Neuronal stem cell (in vitro differentiated cells): Measurements from ENCODE around the gene RANBP2.
"Not testable (repeated sequence)": the region's sequence is repeated elsewhere in the genome, so short reads cannot be mapped to it uniquely, and the experiment has no call there.

Experiments
- DNase-seq: peaks from one replicate; pipeline ENCODE4 v3.0.0-alpha.2; 2013; ENCODE audit warnings: low spot score
- H2AFZ ChIP-seq: one replicate; pipeline ENCODE4 v1.6.1; 2013; ENCODE audit warnings: mild to moderate bottlenecking, low read length, inconsistent platforms
- H2AK5ac ChIP-seq: 2 replicates; pipeline ENCODE4 v1.6.1; 2013; ENCODE audit warnings: low read depth, mild to moderate bottlenecking, inconsistent platforms, low read length, moderate library complexity, mixed read lengths
- H2BK120ac ChIP-seq: 2 replicates; pipeline ENCODE4 v1.6.1; 2013; ENCODE audit warnings: low read depth, mild to moderate bottlenecking, inconsistent platforms, low read length, moderate library complexity, mixed read lengths
- H2BK12ac ChIP-seq: one replicate; pipeline ENCODE4 v1.6.1; 2013; ENCODE audit warnings: low read length, inconsistent platforms
- H2BK15ac ChIP-seq: 2 replicates; pipeline ENCODE4 v1.6.1; 2013; ENCODE audit warnings: mild to moderate bottlenecking, low read length, inconsistent platforms, mixed read lengths
- H2BK5ac ChIP-seq: one replicate; pipeline ENCODE4 v1.6.1; 2013; ENCODE audit warnings: inconsistent platforms, mild to moderate bottlenecking, low read length, moderate library complexity
- H3K14ac ChIP-seq: one replicate; pipeline ENCODE4 v1.6.1; 2013; ENCODE audit warnings: low read length, inconsistent platforms
- H3K18ac ChIP-seq: 2 replicates; pipeline ENCODE4 v1.6.1; 2013; ENCODE audit warnings: low read length, inconsistent platforms
- H3K23ac ChIP-seq: 2 replicates; pipeline ENCODE4 v1.6.1; 2013; ENCODE audit warnings: low read depth, mild to moderate bottlenecking, mixed read lengths, low read length, inconsistent platforms; ENCODE audit not compliant: poor library complexity
- H3K27ac ChIP-seq: replicated peaks from 3 replicates; pipeline ENCODE4 v1.5.1; 2013; ENCODE audit warnings: low read length, inconsistent platforms
- H3K27me3 ChIP-seq, 3 experiments: 2 replicates each; pipeline ENCODE4 v1.6.1; 2013; ENCODE audit warnings: low read length in 3 of 3, mild to moderate bottlenecking in 2 of 3, inconsistent platforms in 1 of 3, low read depth in 1 of 3, mixed read lengths in 1 of 3, moderate library complexity in 1 of 3; ENCODE audit not compliant: control insufficient read depth in 3 of 3, insufficient read depth in 3 of 3
- H3K36me3 ChIP-seq, 2 donors: replicated peaks in 1 of 2; 2 replicates each; pipeline ENCODE4 v1.6.1; 2013; ENCODE audit warnings: low read length in 2 of 2; ENCODE audit not compliant: control insufficient read depth in 2 of 2, insufficient read depth in 2 of 2
- H3K4ac ChIP-seq: 2 replicates; pipeline ENCODE4 v1.6.1; 2013; ENCODE audit warnings: inconsistent platforms, mild to moderate bottlenecking, low read length, moderate library complexity
- H3K4me1 ChIP-seq, 2 donors: 1 replicate in 1 of 2; 2 replicates in 1 of 2; pipeline ENCODE4 v1.6.1; 2013; ENCODE audit warnings: low read length in 2 of 2, low read depth in 1 of 2; ENCODE audit not compliant: control insufficient read depth in 2 of 2, insufficient read depth in 1 of 2
- H3K4me2 ChIP-seq: one replicate; pipeline ENCODE4 v1.6.1; 2013; ENCODE audit warnings: mild to moderate bottlenecking, low read length, inconsistent platforms; ENCODE audit not compliant: insufficient read depth, poor library complexity, severe bottlenecking
- H3K4me3 ChIP-seq, 2 donors: 2 replicates each; pipeline ENCODE4 v1.5.1; 2013; ENCODE audit warnings: low read length in 2 of 2, mild to moderate bottlenecking in 2 of 2, inconsistent platforms in 1 of 2, moderate library complexity in 1 of 2
- H3K79me1 ChIP-seq: one replicate; pipeline ENCODE4 v1.6.1; 2013; ENCODE audit warnings: low read depth, mild to moderate bottlenecking, inconsistent platforms, low read length, moderate library complexity
- H3K9ac ChIP-seq: one replicate; pipeline ENCODE4 v1.6.1; 2013; ENCODE audit warnings: mild to moderate bottlenecking, low read depth, low read length, inconsistent platforms; ENCODE audit not compliant: poor library complexity
- H3K9me3 ChIP-seq, 2 donors: replicated peaks in 1 of 2; 2 replicates each; pipeline versions ENCODE3 to v1.6.1; 2013; ENCODE audit warnings: low read length in 2 of 2, mild to moderate bottlenecking in 2 of 2, inconsistent platforms in 1 of 2, low read depth in 1 of 2, mixed read lengths in 1 of 2, moderate library complexity in 1 of 2; ENCODE audit not compliant: control insufficient read depth in 2 of 2, insufficient read depth in 1 of 2
- H4K8ac ChIP-seq: one replicate; pipeline ENCODE4 v1.6.1; 2013; ENCODE audit warnings: low read depth, mild to moderate bottlenecking, inconsistent platforms, low read length, moderate library complexity
- H4K91ac ChIP-seq: one replicate; pipeline ENCODE4 v1.6.1; 2013; ENCODE audit warnings: low read length, low read depth, mild to moderate bottlenecking, inconsistent platforms; ENCODE audit not compliant: poor library complexity
- whole genome bisulfite sequencing, 2 donors: extraction: QIAGEN DNeasy Blood & Tissue Kit; methylation state at CpG; one replicate each; pipeline ENCODE4 v1.1.7; 2013; ENCODE audit warnings: missing lambda C conversion rate in 2 of 2, mixed read lengths in 1 of 2; ENCODE audit not compliant: insufficient read length in 2 of 2, insufficient replicate concordance in 1 of 2; ENCODE audit errors: extremely low coverage in 2 of 2; 5-methylcytosine and 5-hydroxymethylcytosine counted together

Gene RANBP2

DNA sequence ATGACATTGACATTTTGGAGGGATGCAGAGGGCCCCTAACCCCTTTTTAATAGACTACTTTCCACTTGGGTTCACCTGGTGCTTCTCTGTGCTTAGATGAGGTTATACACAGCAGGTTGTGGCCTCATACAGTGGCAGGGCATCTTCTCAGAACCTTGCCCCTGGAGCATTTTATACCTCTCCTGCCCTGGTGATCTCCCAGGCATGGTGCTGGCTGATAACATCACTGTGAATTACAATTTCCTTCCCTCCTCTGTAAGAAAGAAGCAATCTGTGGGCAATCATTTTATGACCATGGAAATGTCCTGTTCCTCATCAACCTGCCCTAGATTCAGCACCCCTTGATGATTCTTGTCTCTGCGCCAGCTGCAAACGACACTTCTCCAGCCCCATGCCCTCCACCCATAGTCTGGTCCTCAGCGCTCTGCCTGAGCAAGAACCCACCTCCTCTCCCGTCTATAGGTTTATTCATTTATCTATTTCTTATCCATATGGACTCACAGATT is 42.0 kb upstream of the RANBP2 start:
- H3K9ac ChIP-seq, H4K91ac ChIP-seq, H3K9me3 ChIP-seq, H3K79me1 ChIP-seq, H3K23ac ChIP-seq, DNase-seq, H3K14ac ChIP-seq, H2BK15ac ChIP-seq, H2AFZ ChIP-seq, H4K8ac ChIP-seq, H2BK120ac ChIP-seq, H3K4me1 ChIP-seq, H2BK5ac ChIP-seq, H2AK5ac ChIP-seq, H3K27ac ChIP-seq, H3K4me3 ChIP-seq, H2BK12ac ChIP-seq, H3K4me2 ChIP-seq, H3K27me3 ChIP-seq, H3K18ac ChIP-seq, H3K4ac ChIP-seq: not testable (repeated sequence)
- peaks cover 4 to 32% of the 10 kb centered on the region in 2 donors for H3K36me3 ChIP-seq
- WGBS, 2 donors: no CpG with 5 or more reads among the region's 4 CpGs

DNA sequence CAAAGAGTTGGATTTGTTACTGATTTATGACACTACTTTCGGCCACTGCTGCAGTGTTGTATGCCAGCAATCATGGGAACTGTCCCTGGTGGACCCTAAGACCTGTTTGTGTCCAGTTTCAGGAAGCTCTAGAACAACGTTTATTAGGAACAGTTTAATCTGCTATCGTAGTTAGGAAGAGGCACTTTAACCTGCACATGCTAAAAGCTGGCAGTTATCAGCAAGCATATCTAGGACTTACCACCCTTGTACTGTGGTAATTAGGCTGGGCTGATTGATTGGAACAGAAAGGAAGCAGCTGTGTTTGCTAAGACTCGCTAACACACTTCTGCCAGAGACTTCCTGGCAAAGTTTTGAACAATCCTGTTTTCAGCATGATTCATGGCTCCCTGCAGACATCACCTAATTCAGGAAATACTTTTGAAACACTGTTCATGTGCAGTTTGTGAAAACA is 41.1 kb upstream of the RANBP2 start:
- H2BK120ac ChIP-seq, H3K4ac ChIP-seq, H3K27ac ChIP-seq, H3K9me3 ChIP-seq, H3K4me1 ChIP-seq, H3K9ac ChIP-seq, H2AK5ac ChIP-seq, H4K91ac ChIP-seq, H3K4me2 ChIP-seq, H2BK5ac ChIP-seq, H3K14ac ChIP-seq, H3K27me3 ChIP-seq, DNase-seq, H2BK15ac ChIP-seq, H3K4me3 ChIP-seq, H3K23ac ChIP-seq, H2BK12ac ChIP-seq, H3K79me1 ChIP-seq, H4K8ac ChIP-seq, H3K18ac ChIP-seq, H2AFZ ChIP-seq: not testable (repeated sequence)
- no CpG with 5 or more reads among the region's 4 CpGs for WGBS, 2 donors
- H3K36me3 ChIP-seq: peaks cover 1 to 29% of the 10 kb centered on the region in 2 donors

DNA sequence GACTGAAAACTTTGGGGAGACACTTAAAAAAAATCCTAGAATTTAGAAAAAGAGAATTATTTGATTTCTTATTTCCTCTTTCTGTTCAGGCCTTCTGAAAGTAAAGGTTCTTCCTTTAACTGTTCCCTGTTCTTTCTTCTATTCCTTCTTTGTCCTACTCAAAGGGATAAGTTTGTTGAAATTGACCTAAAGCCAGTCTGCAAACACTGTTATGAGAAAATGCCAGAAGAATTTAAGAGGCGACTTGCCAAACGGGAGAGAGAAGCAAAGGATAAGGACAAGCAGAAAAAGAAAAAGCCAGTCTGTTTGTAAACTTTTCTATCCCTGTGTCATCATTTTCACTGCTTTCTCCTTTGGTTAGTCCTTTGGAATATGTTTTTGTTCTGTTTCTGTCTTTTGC is 38.5 kb upstream of the RANBP2 start:
- H3K4ac ChIP-seq, H2BK120ac ChIP-seq, H3K79me1 ChIP-seq, H2AFZ ChIP-seq, H3K9ac ChIP-seq, H2BK12ac ChIP-seq, H3K27me3 ChIP-seq, H4K91ac ChIP-seq, H3K18ac ChIP-seq, H4K8ac ChIP-seq, H2BK5ac ChIP-seq, H2BK15ac ChIP-seq, H3K27ac ChIP-seq, H2AK5ac ChIP-seq, H3K4me1 ChIP-seq, H3K23ac ChIP-seq, H3K4me3 ChIP-seq, H3K9me3 ChIP-seq, H3K4me2 ChIP-seq, H3K14ac ChIP-seq, DNase-seq: not testable (repeated sequence)
- peaks cover 0 to 38% of the 10 kb centered on the region in 2 donors for H3K36me3 ChIP-seq
- WGBS, 2 donors: no CpG with 5 or more reads among the region's 2 CpGs

DNA sequence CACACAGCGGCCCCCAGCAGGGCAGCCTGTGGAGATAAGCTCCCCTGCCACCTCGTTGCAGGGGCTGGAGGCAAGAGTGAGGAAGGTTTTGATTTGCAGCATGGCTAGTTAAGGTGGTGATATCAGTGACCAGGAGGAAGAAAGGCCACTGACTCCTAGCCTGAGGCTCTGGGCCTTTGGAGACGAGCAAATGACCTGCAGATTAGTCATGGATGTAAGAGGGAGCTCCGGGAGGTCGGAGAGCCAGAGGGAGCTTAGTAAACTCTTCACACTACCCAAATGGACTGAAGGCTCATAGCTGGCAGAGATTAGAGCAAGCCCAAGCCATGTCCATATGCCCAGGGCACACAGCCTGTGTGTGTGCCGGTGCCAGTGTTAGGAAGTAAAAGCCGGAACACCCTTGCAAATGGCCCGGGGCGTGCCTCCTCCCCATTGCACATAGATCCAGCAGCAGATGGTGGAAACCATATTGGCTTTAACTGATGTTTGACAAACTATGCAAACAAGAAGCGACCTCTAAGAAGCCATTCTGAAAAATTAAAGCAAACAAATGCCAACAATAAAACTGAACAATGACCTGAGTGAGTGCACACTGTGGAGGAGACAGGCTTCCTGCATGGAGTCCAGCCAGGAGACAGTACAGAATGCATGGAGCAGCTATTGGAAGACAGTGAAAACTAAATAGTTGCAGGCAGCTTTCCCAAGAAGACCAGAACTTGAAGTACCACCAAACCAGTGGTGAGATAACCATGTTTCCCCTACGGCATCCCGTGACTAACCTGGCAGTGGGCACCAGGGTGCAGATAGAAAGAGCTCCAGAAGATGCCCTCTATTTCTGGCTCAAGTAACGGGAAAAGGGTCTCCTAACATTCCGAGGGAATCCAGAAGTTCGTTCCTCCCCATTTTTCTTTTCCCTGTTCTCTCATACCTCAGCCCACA is 30.2 kb upstream of the RANBP2 start:
- H4K8ac ChIP-seq, H2BK120ac ChIP-seq, H2AFZ ChIP-seq, H3K9me3 ChIP-seq, H3K9ac ChIP-seq, H3K4ac ChIP-seq, H3K27me3 ChIP-seq, H3K23ac ChIP-seq, DNase-seq, H3K18ac ChIP-seq, H3K27ac ChIP-seq, H3K14ac ChIP-seq, H2BK15ac ChIP-seq, H2AK5ac ChIP-seq, H2BK12ac ChIP-seq, H4K91ac ChIP-seq, H3K4me1 ChIP-seq, H2BK5ac ChIP-seq, H3K4me3 ChIP-seq, H3K4me2 ChIP-seq, H3K79me1 ChIP-seq: not testable (repeated sequence)
- H3K36me3 ChIP-seq: peaks cover 0 to 12% of the 10 kb centered on the region in 2 donors
- no CpG with 5 or more reads among the region's 15 CpGs for WGBS, 2 donors
